Dermis blood vessel endothelial cell (primary cell): ENCODE results near the gene LRRC41. TPM values are rescaled to one million over a fixed set of nuclear protein-coding genes. Genes with fewer than 3 reads are reported as not detected.
"Not testable (repeated sequence)": the region's sequence is repeated elsewhere in the genome, so short reads cannot be mapped to it uniquely, and the experiment has no call there.

Experiments used
- DNase-seq: peaks from one replicate; pipeline ENCODE4 v3.0.0; 2010
- total RNA-seq: library from RNA; depleted of rRNA; stranded (reverse); fragments of >200 nt; gene quantifications from 2 replicates; pipeline ENCODE4 v1.2.3, GENCODE V29; 2014

Gene LRRC41
- total RNA-seq, 1 donor from 2014 or later: 76.6 TPM

- DNase-seq: not testable (repeated sequence)
Observed at GRCh38 chr1:46243831-46244230, 59.6 kb downstream of the LRRC41 start.

- DNase-seq: no peak
Observed at GRCh38 chr1:46242918-46243317, 60.5 kb downstream of the LRRC41 start.

- DNase-seq: not testable (repeated sequence)
Observed at GRCh38 chr1:46241733-46242132, 61.7 kb downstream of the LRRC41 start.

- not testable (repeated sequence) for DNase-seq
Observed at GRCh38 chr1:46238865-46239264, 64.6 kb downstream of the LRRC41 start.

- no peak for DNase-seq
Observed at GRCh38 chr1:46236882-46237281, 66.5 kb downstream of the LRRC41 start.

GRCh38 chr1:46231231-46231630, 72.2 kb downstream of the LRRC41 start:
- DNase-seq: not testable (repeated sequence)

Other genes with a start within 250 kb of the LRRC41 start
- 15.8 and 21.0 TPM in 2 replicates for gene PIK3R3, start 171.0 kb downstream of the LRRC41 start, total RNA-seq
- 0.28 and 0.68 TPM in 2 replicates for gene TSPAN1, start 128.5 kb downstream of the LRRC41 start, total RNA-seq
- not detected in 2 replicates for gene P3R3URF, start 127.1 kb downstream of the LRRC41 start, total RNA-seq
- gene POMGNT1, start 105.2 kb downstream of the LRRC41 start, total RNA-seq: 42.4 and 52.3 TPM in 2 replicates
- 1.8 and 2.2 TPM in 2 replicates for gene LURAP1, start 100.3 kb downstream of the LRRC41 start, total RNA-seq
- gene RAD54L, start 55.9 kb downstream of the LRRC41 start, total RNA-seq: 2.0 and 11.2 TPM in 2 replicates
- 236 and 706 TPM in 2 replicates for gene UQCRH, start 82 bp upstream of the LRRC41 start, total RNA-seq
- gene NSUN4, start 37.2 kb upstream of the LRRC41 start, total RNA-seq: 17.5 and 22.5 TPM in 2 replicates
- gene FAAH, start 90.7 kb upstream of the LRRC41 start, total RNA-seq: 1.0 and 2.6 TPM in 2 replicates
- gene DMBX1, start 186.2 kb upstream of the LRRC41 start, total RNA-seq: not detected in 2 replicates
- not detected in 2 replicates for gene KNCN, start 248.0 kb upstream of the LRRC41 start, total RNA-seq